ENCODE results near the gene WDR82.

GRCh38 chr3:52221141-52221562 is 57.3 kb downstream of the WDR82 start:
- TF ChIP-seq CTCF (conservative IDR thresholded peaks at IDR 0.05 in 1 of 2, IDR thresholded peaks at IDR 0.05 in 1 of 2; ENCODE audit: low read depth in 1 of 2, low read length in 2 of 2), result no peak
- no peak for TF ChIP-seq EZH2 (IDR thresholded peaks at IDR 0.05; ENCODE audit: low read length, missing control alignments)

Data from fibroblast of lung (primary cell).